H9 (cell line): ENCODE results near the gene TMEM92. TPM values are rescaled to one million over a fixed set of nuclear protein-coding genes. Genes with fewer than 3 reads are reported as not detected.

Experiments used
- DNase-seq: peaks from one replicate; pipeline ENCODE4 v3.0.0-alpha.2; 2017
- H2AFZ ChIP-seq: one replicate; pipeline ENCODE4 v1.6.1; 2013; ENCODE audit warnings: mild to moderate bottlenecking, low read length, control low read depth, moderate library complexity
- H2AK5ac ChIP-seq: 2 replicates; pipeline ENCODE4 v1.6.1; 2013; ENCODE audit warnings: low read length, control low read depth, mixed read lengths; ENCODE audit not compliant: insufficient read length
- H2BK120ac ChIP-seq: one replicate; pipeline ENCODE4 v1.6.1; 2013; ENCODE audit warnings: low read depth, mild to moderate bottlenecking, low read length, control low read depth, inconsistent platforms; ENCODE audit not compliant: poor library complexity, severe bottlenecking
- H2BK12ac ChIP-seq: 2 replicates; pipeline ENCODE4 v1.6.1; 2013; ENCODE audit warnings: low read length, control low read depth, mixed read lengths, low read depth; ENCODE audit not compliant: insufficient read length
- H2BK15ac ChIP-seq: 2 replicates; pipeline ENCODE4 v1.6.1; 2013; ENCODE audit warnings: low read depth, low read length, control low read depth
- H2BK20ac ChIP-seq: one replicate; pipeline ENCODE4 v1.6.1; 2013; ENCODE audit warnings: low read depth, mild to moderate bottlenecking, low read length, control low read depth, inconsistent platforms; ENCODE audit not compliant: poor library complexity, severe bottlenecking
- H2BK5ac ChIP-seq: 2 replicates; pipeline ENCODE4 v1.6.1; 2013; ENCODE audit warnings: low read length, control low read depth, mixed read lengths; ENCODE audit not compliant: insufficient read length
- H3K14ac ChIP-seq: 2 replicates; pipeline ENCODE4 v1.6.1; 2013; ENCODE audit warnings: low read length, control low read depth; ENCODE audit not compliant: insufficient read depth
- H3K18ac ChIP-seq: 2 replicates; pipeline ENCODE4 v1.6.1; 2013; ENCODE audit warnings: low read depth, mild to moderate bottlenecking, mixed read lengths, low read length, control low read depth; ENCODE audit not compliant: insufficient read length
- H3K23ac ChIP-seq: 2 replicates; pipeline ENCODE4 v1.6.1; 2013; ENCODE audit warnings: low read length, control low read depth, mixed read lengths, low read depth; ENCODE audit not compliant: insufficient read length
- H3K23me2 ChIP-seq: 2 replicates; pipeline ENCODE4 v1.6.1; 2013; ENCODE audit warnings: low read depth, mild to moderate bottlenecking, mixed read lengths, low read length, control low read depth; ENCODE audit not compliant: insufficient read length, poor library complexity, severe bottlenecking
- H3K27ac ChIP-seq: 2 replicates; pipeline ENCODE4 v1.5.1; 2013; ENCODE audit warnings: low read length, control low read depth, mixed read lengths, low read depth; ENCODE audit not compliant: insufficient read length
- H3K27me3 ChIP-seq: 2 replicates; pipeline ENCODE4 v1.6.1; 2013; ENCODE audit warnings: low read length, control low read depth, inconsistent platforms; ENCODE audit not compliant: insufficient read depth
- H3K4ac ChIP-seq: 2 replicates; pipeline ENCODE4 v1.6.1; 2013; ENCODE audit warnings: low read depth, mild to moderate bottlenecking, control low read depth, inconsistent platforms, low read length, moderate library complexity
- H3K4me1 ChIP-seq: 2 replicates; pipeline ENCODE4 v1.6.1; 2013; ENCODE audit warnings: low read length, control low read depth, inconsistent platforms; ENCODE audit not compliant: insufficient read depth
- H3K4me2 ChIP-seq: 2 replicates; pipeline ENCODE4 v1.6.1; 2013; ENCODE audit warnings: low read length, control low read depth, mixed read lengths; ENCODE audit not compliant: insufficient read length, insufficient read depth
- H3K56ac ChIP-seq: 2 replicates; pipeline ENCODE4 v1.6.1; 2013; ENCODE audit warnings: low read depth, mild to moderate bottlenecking, mixed read lengths, low read length, control low read depth; ENCODE audit not compliant: insufficient read length
- H3K79me1 ChIP-seq: 2 replicates; pipeline ENCODE4 v1.6.1; 2013; ENCODE audit warnings: low read depth, mild to moderate bottlenecking, moderate library complexity, low read length, control low read depth, inconsistent platforms; ENCODE audit not compliant: insufficient read depth, poor library complexity, severe bottlenecking
- H3K79me2 ChIP-seq: 2 replicates; pipeline ENCODE4 v1.6.1; 2013; ENCODE audit warnings: low read length, control low read depth, inconsistent platforms; ENCODE audit not compliant: insufficient read depth
- H3K9ac ChIP-seq: 2 replicates; pipeline ENCODE4 v1.6.1; 2013; ENCODE audit warnings: low read length, control low read depth, mixed read lengths; ENCODE audit not compliant: insufficient read length; ENCODE audit errors: extremely low read depth
- H3K9me3 ChIP-seq: one replicate; pipeline ENCODE4 v1.6.1; 2013; ENCODE audit warnings: low read depth, low read length, inconsistent platforms; ENCODE audit not compliant: control insufficient read depth
- H3T11ph ChIP-seq: one replicate; pipeline ENCODE4 v1.6.1; 2013; ENCODE audit warnings: mild to moderate bottlenecking, low read length, control low read depth, inconsistent platforms
- H4K20me1 ChIP-seq: one replicate; pipeline ENCODE4 v1.6.1; 2013; ENCODE audit not compliant: control insufficient read depth, insufficient read length, insufficient read depth
- H4K5ac ChIP-seq: 2 replicates; pipeline ENCODE4 v1.6.1; 2013; ENCODE audit warnings: low read depth, mild to moderate bottlenecking, mixed read lengths, low read length, control low read depth; ENCODE audit not compliant: insufficient read length
- H4K8ac ChIP-seq: replicated peaks from 2 replicates; pipeline ENCODE4 v1.6.1; 2013; ENCODE audit warnings: low read length, control low read depth, mixed read lengths, low read depth; ENCODE audit not compliant: insufficient read length
- H4K91ac ChIP-seq: 2 replicates; pipeline ENCODE4 v1.6.1; 2013; ENCODE audit warnings: low read depth, mild to moderate bottlenecking, moderate library complexity, mixed read lengths, low read length, control low read depth; ENCODE audit not compliant: insufficient read length
- H3K27ac Mint-ChIP-seq, 3 experiments: 2 replicates in 2 of 3; 3 replicates in 1 of 3; pipeline ENCODE4 v1.8.0; 2020 to 2021; ENCODE audit warnings: mixed read lengths in 3 of 3, mild to moderate bottlenecking in 1 of 3, moderate library complexity in 1 of 3
- H3K27me3 Mint-ChIP-seq: 2 replicates; pipeline ENCODE4 v1.8.0; 2021; ENCODE audit warnings: low read depth, mild to moderate bottlenecking, moderate library complexity, mixed read lengths
- H3K36me3 Mint-ChIP-seq, 3 experiments: 2 replicates in 2 of 3; 3 replicates in 1 of 3; pipeline ENCODE4 v1.8.0; 2020 to 2021; ENCODE audit warnings: low read depth in 3 of 3, mixed read lengths in 3 of 3; ENCODE audit not compliant: insufficient read depth in 1 of 3
- H3K4me1 Mint-ChIP-seq, 2 experiments: 2 replicates each; pipeline ENCODE4 v1.8.0; 2020; ENCODE audit warnings: mixed read lengths in 2 of 2
- H3K4me3 Mint-ChIP-seq, 2 experiments: 2 replicates in 1 of 2; 3 replicates in 1 of 2; pipeline ENCODE4 v1.8.0; 2020 to 2021; ENCODE audit warnings: mild to moderate bottlenecking in 2 of 2, mixed read lengths in 2 of 2, moderate library complexity in 1 of 2
- H3K9me3 Mint-ChIP-seq, 2 experiments: 2 replicates in 1 of 2; 3 replicates in 1 of 2; pipeline ENCODE4 v1.8.0; 2020; ENCODE audit warnings: mild to moderate bottlenecking in 2 of 2, mixed read lengths in 2 of 2, moderate library complexity in 1 of 2
- CTCF ChIP-seq: fragments of 200-600 bp; sonication (generic); conservative IDR thresholded peaks from 3 replicates; pipeline ENCODE4 v1.8.0; 2021; ENCODE audit warnings: antibody characterized with exemption, mild to moderate bottlenecking
- WGBS: extraction: QIAGEN DNeasy Blood & Tissue Kit; methylation state at CpG from one replicate; pipeline ENCODE4 v1.1.7; 2013; ENCODE audit warnings: missing lambda C conversion rate, low lambda C conversion rate, mixed read lengths; ENCODE audit not compliant: insufficient read length; ENCODE audit errors: extremely low coverage; 5-methylcytosine and 5-hydroxymethylcytosine counted together
- total RNA-seq: library from RNA; stranded (reverse); gene quantifications from 2 replicates; pipeline ENCODE4 v1.2.1, GENCODE V29; 2021

Gene TMEM92
- total RNA-seq, 1 experiment from 2014 or later = 10.9 TPM

GRCh38 chr17:50317121-50317520 is 42.9 kb downstream of the TMEM92 start:
- H3K23ac ChIP-seq = no peak overlapping the region
- H3K79me2 ChIP-seq = no peaks in the 10 kb centered on the region
- TF ChIP-seq CTCF = no peak
- Mint-ChIP-seq H3K27ac (no peak overlapping the region), H3K9me3 (peaks cover 4 to 5% of the 10 kb centered on the region in 2 experiments; a peak in 2 of 5 replicates), H3K4me3 (no peak overlapping the region), H3K27me3 (peaks cover 10% of the 10 kb centered on the region), H3K36me3 (0 out of 7 replicates have a peak, but pooled peaks cover 0 to 8% (median 0%) of the 10 kb centered on the region in 3 experiments), H3K4me1 (peaks cover 8 to 9% of the 10 kb centered on the region in 2 experiments)
- H3K79me1 ChIP-seq = no peaks in the 10 kb centered on the region
- H2BK12ac ChIP-seq = no peak overlapping the region
- no peak overlapping the region for H2BK120ac ChIP-seq
- no peak overlapping the region for H4K8ac ChIP-seq
- H3K9ac ChIP-seq = no peak overlapping the region
- no peak overlapping the region for H3K18ac ChIP-seq
- H4K5ac ChIP-seq = no peak overlapping the region
- H3K4me2 ChIP-seq = no peak overlapping the region
- no CpG with 5 or more reads among the region's 2 CpGs for WGBS
- no peak overlapping the region for H4K91ac ChIP-seq
- no peaks in the 10 kb centered on the region for H3K27me3 ChIP-seq
- no peak for DNase-seq
- no peak overlapping the region for H3T11ph ChIP-seq
- H2AFZ ChIP-seq = no peak overlapping the region
- no peaks in the 10 kb centered on the region for H3K9me3 ChIP-seq
- H3K14ac ChIP-seq = no peak overlapping the region
- H3K23me2 ChIP-seq = no peaks in the 10 kb centered on the region
- no peak overlapping the region for H2BK20ac ChIP-seq
- no peak overlapping the region for H2AK5ac ChIP-seq
- no peak overlapping the region for H3K56ac ChIP-seq
- no peak overlapping the region for H3K27ac ChIP-seq
- no peak overlapping the region for H3K4ac ChIP-seq
- H4K20me1 ChIP-seq = no peaks in the 10 kb centered on the region
- H2BK5ac ChIP-seq = no peak overlapping the region
- peaks cover 5% of the 10 kb centered on the region; the same call in 1 of the 2 replicates for H3K4me1 ChIP-seq
- H2BK15ac ChIP-seq = no peak overlapping the region
